B cell (primary cell): Measurements from ENCODE around the gene PTPRM. TPM values are rescaled to one million over a fixed set of nuclear protein-coding genes. Genes with fewer than 3 reads are reported as not detected.

Source experiments
- ATAC-seq: fragments of 200-7000 bp; cut with Tn5 transposase; one replicate; pipeline ENCODE4 v1.10.0; 2021; ENCODE audit warnings: low read depth, mild to moderate bottlenecking, moderate number of reproducible peaks, moderate library complexity
- CTCF ChIA-PET: fragments of 350-600 bp; sonication (Branson Sonifier 250); formaldehyde crosslinking; loops from one replicate; lab custom pipeline; 2021; ENCODE audit warnings: antibody characterized with exemption, inconsistent platforms; lab: Charles Lee
- POLR2A ChIA-PET: fragments of 350-600 bp; sonication (Branson Sonifier 250); formaldehyde crosslinking; loops from one replicate; lab custom pipeline; 2021; ENCODE audit warnings: antibody characterized with exemption; lab: Charles Lee
- DNase-seq: peaks from one replicate; pipeline ENCODE4 v3.0.0; 2013
- H2AFZ ChIP-seq: 2 replicates; pipeline ENCODE4 v1.6.1; 2012; ENCODE audit warnings: mild to moderate bottlenecking, low read depth, low read length; ENCODE audit not compliant: insufficient read depth, poor library complexity, severe bottlenecking
- H3K27ac ChIP-seq, 2 donors: 1 replicate in 1 of 2; 2 replicates in 1 of 2; pipeline ENCODE4 v1.5.1; 2012 to 2013; ENCODE audit warnings: low read length in 2 of 2, mild to moderate bottlenecking in 2 of 2, moderate library complexity in 1 of 2
- H3K27me3 ChIP-seq, 4 experiments: fragments of 200-600 bp in 1 of 4; sonication (generic) in 1 of 4; replicated peaks in 1 of 4; 1 replicate in 2 of 4; 2 replicates in 2 of 4; pipeline versions ENCODE4 v1.6.1 to v1.7.0; 2013 to 2016; ENCODE audit warnings: low read length in 3 of 4, mild to moderate bottlenecking in 2 of 4, mixed read lengths in 1 of 4, moderate library complexity in 1 of 4; ENCODE audit not compliant: insufficient read depth in 4 of 4, control insufficient read depth in 3 of 4; ENCODE audit errors: control extremely low read depth in 1 of 4
- H3K36me3 ChIP-seq, 2 experiments: replicated peaks in 1 of 2; 1 replicate in 1 of 2; 2 replicates in 1 of 2; pipeline versions ENCODE4 v1.6.1 to v1.7.1; 2013; ENCODE audit warnings: low read length in 1 of 2; ENCODE audit not compliant: insufficient read depth in 2 of 2, control insufficient read depth in 1 of 2; ENCODE audit errors: control extremely low read depth in 1 of 2, extremely low read depth in 1 of 2
- H3K4me1 ChIP-seq, 2 donors: fragments of 200-600 bp in 1 of 2; sonication (generic) in 1 of 2; 1 replicate in 1 of 2; 2 replicates in 1 of 2; pipeline versions ENCODE4 v1.5.1 to v1.6.1; 2013 to 2017; ENCODE audit warnings: low read length in 2 of 2; ENCODE audit not compliant: control insufficient read depth in 2 of 2, insufficient read depth in 2 of 2
- H3K4me2 ChIP-seq: replicated peaks from 2 replicates; pipeline ENCODE3; 2012; ENCODE audit warnings: mild to moderate bottlenecking, low read depth, low read length; ENCODE audit not compliant: poor library complexity, severe bottlenecking
- H3K4me3 ChIP-seq, 5 experiments: fragments of 200-600 bp in 1 of 5; sonication (generic) in 1 of 5; 1 replicate in 3 of 5; 2 replicates in 2 of 5; pipeline versions ENCODE4 v1.5.1 to v1.7.0; 2011 to 2016; ENCODE audit warnings: low read length in 4 of 5, mild to moderate bottlenecking in 4 of 5, low read depth in 2 of 5, control low read depth in 1 of 5, moderate library complexity in 1 of 5; ENCODE audit not compliant: insufficient read depth in 1 of 5; ENCODE audit errors: control extremely low read depth in 1 of 5, extremely low read depth in 1 of 5
- H3K79me2 ChIP-seq: fragments of 200-600 bp; sonication (generic); one replicate; pipeline ENCODE4 v1.6.0; 2016; ENCODE audit warnings: low read length; ENCODE audit not compliant: control insufficient read depth, insufficient read depth
- H3K9ac ChIP-seq: fragments of 200-600 bp; sonication (generic); 2 replicates; pipeline ENCODE4 v1.6.1; 2017; ENCODE audit warnings: mild to moderate bottlenecking, low read length, moderate library complexity
- H3K9me3 ChIP-seq, 3 donors: one replicate each; pipeline versions ENCODE4 v1.6.1 to v1.7.1; 2013; ENCODE audit warnings: low read length in 2 of 3; ENCODE audit not compliant: control insufficient read depth in 2 of 3, insufficient read depth in 1 of 3; ENCODE audit errors: control extremely low read depth in 1 of 3
- H4K20me1 ChIP-seq: 2 replicates; pipeline ENCODE4 v1.6.0; 2012; ENCODE audit warnings: mild to moderate bottlenecking, low read length; ENCODE audit not compliant: insufficient read depth, control insufficient read depth, poor library complexity, severe bottlenecking
- H3K27ac Mint-ChIP-seq: one replicate; pipeline ENCODE4 v1.8.0; 2021; ENCODE audit warnings: mixed read lengths
- H3K27me3 Mint-ChIP-seq: one replicate; pipeline ENCODE4 v1.8.0; 2021; ENCODE audit warnings: mixed read lengths
- H3K4me1 Mint-ChIP-seq: one replicate; pipeline ENCODE4 v1.8.0; 2021; ENCODE audit warnings: mixed read lengths
- H3K4me3 Mint-ChIP-seq: one replicate; pipeline ENCODE4 v1.8.0; 2021; ENCODE audit warnings: mixed read lengths
- H3K9me3 Mint-ChIP-seq: one replicate; pipeline ENCODE4 v1.8.0; 2022; ENCODE audit warnings: mixed read lengths; ENCODE audit not compliant: insufficient read depth
- CTCF ChIP-seq: fragments of 200-600 bp; IDR thresholded peaks from one replicate; pipeline ENCODE4 v1.8.0; 2022; ENCODE audit warnings: antibody characterized with exemption, mild to moderate bottlenecking
- EZH2 ChIP-seq: IDR thresholded peaks from 2 replicates; pipeline ENCODE4 v1.6.1; 2012; ENCODE audit warnings: borderline replicate concordance, low read depth, mild to moderate bottlenecking, moderate library complexity, low read length; ENCODE audit not compliant: insufficient read depth, poor library complexity, severe bottlenecking
- WGBS: methylation state at CpG from one replicate; pipeline ENCODE4 v1.1.5; 2013; ENCODE audit warnings: missing lambda C conversion rate; ENCODE audit not compliant: insufficient coverage; 5-methylcytosine and 5-hydroxymethylcytosine counted together
- intact Hi-C: fragments of 100-400 bp; cut with micrococcal nuclease; formaldehyde crosslinking; loops from one replicate; pipeline ENCODE4 v1.10.0; 2022
- polyA plus RNA-seq: library from polyadenylated mRNA; depleted of rRNA; stranded (reverse); fragments of >200 nt; gene quantifications from 2 replicates; pipeline ENCODE4 v1.2.3, GENCODE V29; 2012
- total RNA-seq, 2 donors: library from RNA; stranded (reverse); fragments of 120-200 nt in 1 of 2; gene quantifications; 1 replicate in 1 of 2; 2 replicates in 1 of 2; pipeline versions ENCODE4 v1.2.3 to v1.2.4, GENCODE V29; 2013 to 2022

The PTPRM gene
- total and polyA plus RNA-seq, 2 donors (not counting 1 experiment from before 2014, with no cell fraction given) = 0.20 to 0.89 TPM

- TF ChIP-seq EZH2 = no peak
- TF ChIP-seq CTCF = no peak
- Mint-ChIP-seq H3K4me1 (no peaks in the 10 kb centered on the region), H3K27me3 (no peaks in the 10 kb centered on the region), H3K9me3 (no peaks in the 10 kb centered on the region), H3K4me3 (no peak overlapping the region), H3K27ac (no peak overlapping the region)
- no peak overlapping the region for H3K27ac ChIP-seq
- intact Hi-C loops = no loop called here
- no peak for DNase-seq
- no peaks in the 10 kb centered on the region for H3K27me3 ChIP-seq
- H3K4me2 ChIP-seq = no peak overlapping the region
- H4K20me1 ChIP-seq = no peaks in the 10 kb centered on the region
- H3K79me2 ChIP-seq = no peaks in the 10 kb centered on the region
- H3K4me1 ChIP-seq = no peaks in the 10 kb centered on the region
- H3K36me3 ChIP-seq = no peaks in the 10 kb centered on the region
- WGBS = 100% methylated on average over 1 of the region's 7 CpGs
- H2AFZ ChIP-seq = no peak overlapping the region
- no peak for ATAC-seq
- ChIA-PET CTCF (no interaction called here), POLR2A (no interaction called here)
- no peaks in the 10 kb centered on the region for H3K9me3 ChIP-seq
- H3K4me3 ChIP-seq = no peak overlapping the region
- no peak overlapping the region for H3K9ac ChIP-seq
Observed at GRCh38 chr18:7642331-7642890, 75.3 kb downstream of the PTPRM start.

- Histone ChIP-seq H3K4me3 (no peak overlapping the region), H2AFZ (no peak overlapping the region), H3K79me2 (no peaks in the 10 kb centered on the region), H3K27ac (no peak overlapping the region), H3K4me1 (no peaks in the 10 kb centered on the region), H3K4me2 (no peak overlapping the region), H3K9me3 (no peaks in the 10 kb centered on the region), H3K27me3 (no peaks in the 10 kb centered on the region), H4K20me1 (no peaks in the 10 kb centered on the region), H3K9ac (no peak overlapping the region), H3K36me3 (no peaks in the 10 kb centered on the region)
- ATAC-seq = no peak
- DNase-seq = no peak
- CTCF ChIA-PET = no interaction called here
- H3K4me3 Mint-ChIP-seq = no peak overlapping the region
- intact Hi-C loops = no loop called here
- TF ChIP-seq CTCF (no peak), EZH2 (no peak)
- POLR2A ChIA-PET = no interaction called here
- no peak overlapping the region for H3K27ac Mint-ChIP-seq
- no peaks in the 10 kb centered on the region for H3K9me3 Mint-ChIP-seq
- H3K27me3 Mint-ChIP-seq = no peaks in the 10 kb centered on the region
- 100% methylated on average over 1 of the region's 1 CpG for WGBS
- H3K4me1 Mint-ChIP-seq = no peaks in the 10 kb centered on the region
Observed at GRCh38 chr18:7645756-7646155, 78.6 kb downstream of the PTPRM start.
